HG03139 (cell line): Measurements from ENCODE around the gene RUNX1.

Source experiments
- ATAC-seq: cut with Tn5 transposase; IDR thresholded peaks from one replicate; pipeline ENCODE4 v1.9.1; 2021; ENCODE audit not compliant: unreplicated experiment

RUNX1 gene

GRCh38 chr21:34949499-34949898 is 99.6 kb downstream of the RUNX1 start:
- ATAC-seq: no peak

GRCh38 chr21:34949030-34949429 is 100.1 kb downstream of the RUNX1 start:
- no peak for ATAC-seq

- no peak for ATAC-seq
These were observed 100.9 kb downstream of the RUNX1 start for GRCh38 chr21:34948157-34948556.

GRCh38 chr21:34946916-34947534 is 102.1 kb downstream of the RUNX1 start:
- ATAC-seq: no peak

- ATAC-seq: no peak
These were observed 102.7 kb downstream of the RUNX1 start for GRCh38 chr21:34946385-34946840.

- ATAC-seq: no peak
These were observed 103.8 kb downstream of the RUNX1 start for GRCh38 chr21:34945288-34945687.

- no peak for ATAC-seq
These were observed 104.9 kb downstream of the RUNX1 start for GRCh38 chr21:34944015-34944755.

- ATAC-seq: no peak
These were observed 106.2 kb downstream of the RUNX1 start for GRCh38 chr21:34942911-34943310.

GRCh38 chr21:34941162-34941561 is 107.9 kb downstream of the RUNX1 start:
- no peak for ATAC-seq

- ATAC-seq: no peak
These were observed 109.3 kb downstream of the RUNX1 start for GRCh38 chr21:34939673-34940331.

GRCh38 chr21:34938089-34938764 is 110.9 kb downstream of the RUNX1 start:
- no peak for ATAC-seq

- ATAC-seq: no peak
These were observed 112.1 kb downstream of the RUNX1 start for GRCh38 chr21:34936883-34937563.

- no peak for ATAC-seq
These were observed 112.7 kb downstream of the RUNX1 start for GRCh38 chr21:34936371-34936789.

GRCh38 chr21:34935898-34936297 is 113.2 kb downstream of the RUNX1 start:
- ATAC-seq: no peak

- ATAC-seq: no peak
These were observed 113.7 kb downstream of the RUNX1 start for GRCh38 chr21:34935452-34935851.

GRCh38 chr21:34934350-34934749 is 114.8 kb downstream of the RUNX1 start:
- no peak for ATAC-seq

- no peak for ATAC-seq
These were observed 115.3 kb downstream of the RUNX1 start for GRCh38 chr21:34933609-34934335.

GRCh38 chr21:34932233-34932632 is 116.9 kb downstream of the RUNX1 start:
- ATAC-seq: no peak

- no peak for ATAC-seq
These were observed 118.1 kb downstream of the RUNX1 start for GRCh38 chr21:34930971-34931370.

- ATAC-seq: no peak
These were observed 120.5 kb downstream of the RUNX1 start for GRCh38 chr21:34928637-34929036.
